Renal cortex interstitium (tissue), 11 donors: ENCODE measurements around the gene SYNM. TPM values are rescaled to one million over a fixed set of nuclear protein-coding genes. Genes with fewer than 3 reads are reported as not detected.

Source experiments
- DNase-seq, 11 donors: peaks; one replicate each; pipeline ENCODE4 v3.0.0-alpha.2; 2013; ENCODE audit warnings: low read depth in 9 of 11, low spot score in 4 of 11; ENCODE audit errors: extremely low read depth in 1 of 11
- polyA plus RNA-seq, 3 donors: library from polyadenylated mRNA; unstranded; fragments of 120-200 nt; gene quantifications; one replicate each; pipeline ENCODE4 v1.2.1, GENCODE V29; 2013; ENCODE audit not compliant: insufficient read length in 3 of 3

SYNM gene
- polyA plus RNA-seq, 3 donors = 1.8 to 2.2 (median 1.9) TPM

GRCh38 chr15:99130765-99131440 is 26.0 kb downstream of the SYNM start:
- DNase-seq = no peak

DNA sequence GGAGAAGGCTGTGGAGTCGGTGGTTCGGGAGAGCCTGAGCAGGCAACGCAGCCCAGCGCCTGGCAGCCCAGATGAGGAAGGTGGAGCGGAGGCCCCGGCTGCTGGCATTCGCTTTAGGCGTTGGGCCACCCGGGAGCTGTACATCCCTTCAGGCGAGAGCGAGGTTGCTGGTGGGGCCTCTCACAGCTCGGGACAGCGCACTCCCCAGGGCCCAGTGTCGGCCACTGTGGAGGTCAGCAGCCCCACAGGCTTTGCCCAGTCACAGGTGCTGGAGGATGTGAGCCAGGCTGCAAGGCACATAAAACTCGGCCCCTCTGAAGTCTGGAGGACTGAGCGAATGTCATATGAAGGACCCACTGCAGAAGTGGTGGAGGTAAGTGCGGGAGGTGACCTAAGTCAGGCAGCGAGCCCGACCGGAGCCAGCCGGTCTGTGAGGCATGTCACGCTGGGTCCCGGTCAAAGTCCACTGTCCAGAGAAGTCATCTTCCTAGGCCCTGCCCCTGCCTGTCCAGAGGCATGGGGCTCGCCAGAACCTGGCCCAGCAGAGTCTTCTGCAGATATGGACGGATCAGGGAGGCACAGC is 26.7 kb downstream of the SYNM start:
- DNase-seq = no peak

GRCh38 chr15:99132122-99132521 is 27.2 kb downstream of the SYNM start:
- DNase-seq = no peak

GRCh38 chr15:99132634-99133287 is 27.9 kb downstream of the SYNM start:
- no peak for DNase-seq

- DNase-seq = no peak
Measured at GRCh38 chr15:99134317-99134821, 29.5 kb downstream of the SYNM start.

DNA sequence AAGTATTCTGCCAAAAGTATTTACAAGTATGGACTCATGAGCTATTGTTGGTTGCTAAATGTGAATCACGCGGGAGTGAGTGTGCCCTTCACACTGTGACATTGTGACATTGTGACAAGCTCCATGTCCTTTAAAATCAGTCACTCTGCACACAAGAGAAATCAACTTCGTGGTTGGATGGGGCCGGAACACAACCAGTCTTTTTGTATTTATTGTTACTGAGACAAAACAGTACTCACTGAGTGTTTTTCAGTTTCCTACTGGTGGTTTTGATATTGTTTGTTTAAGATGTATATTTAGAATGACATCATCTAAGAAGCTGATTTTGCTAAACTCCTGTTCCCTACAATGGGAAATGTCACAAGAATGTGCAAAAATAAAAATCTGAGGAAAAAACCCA is 30.3 kb downstream of the SYNM start:
- no peak for DNase-seq

GRCh38 chr15:99137111-99137546 is 32.2 kb downstream of the SYNM start:
- no peak for DNase-seq

GRCh38 chr15:99137877-99138276 is 33.0 kb downstream of the SYNM start:
- no peak for DNase-seq

GRCh38 chr15:99138491-99138982 is 33.7 kb downstream of the SYNM start:
- no peak for DNase-seq

- no peak for DNase-seq
Measured at GRCh38 chr15:99139276-99139675, 34.4 kb downstream of the SYNM start.

GRCh38 chr15:99140590-99140989 is 35.7 kb downstream of the SYNM start:
- no peak for DNase-seq

- DNase-seq = no peak
Measured at GRCh38 chr15:99141943-99142342, 37.1 kb downstream of the SYNM start.

GRCh38 chr15:99142562-99142961 is 37.7 kb downstream of the SYNM start:
- no peak for DNase-seq

DNA sequence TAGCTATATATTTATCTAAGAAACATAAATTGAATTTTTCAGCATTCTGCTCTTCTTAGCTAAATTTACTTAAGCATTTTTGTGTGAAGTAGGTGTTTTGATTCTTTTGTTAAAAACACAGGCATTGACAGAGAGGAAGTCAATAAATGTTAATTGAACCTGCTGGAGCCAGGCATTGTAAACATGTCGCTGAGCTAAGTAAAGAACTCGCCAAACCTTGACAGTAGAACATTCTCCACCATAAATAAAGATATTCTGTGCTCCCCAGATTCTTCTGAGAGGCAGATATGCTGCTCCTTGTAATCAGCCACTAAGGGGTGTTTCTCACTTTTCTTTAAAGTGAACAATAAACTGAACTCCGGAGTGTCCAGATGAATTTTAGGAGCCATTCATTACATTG is 38.4 kb downstream of the SYNM start:
- no peak for DNase-seq

DNA sequence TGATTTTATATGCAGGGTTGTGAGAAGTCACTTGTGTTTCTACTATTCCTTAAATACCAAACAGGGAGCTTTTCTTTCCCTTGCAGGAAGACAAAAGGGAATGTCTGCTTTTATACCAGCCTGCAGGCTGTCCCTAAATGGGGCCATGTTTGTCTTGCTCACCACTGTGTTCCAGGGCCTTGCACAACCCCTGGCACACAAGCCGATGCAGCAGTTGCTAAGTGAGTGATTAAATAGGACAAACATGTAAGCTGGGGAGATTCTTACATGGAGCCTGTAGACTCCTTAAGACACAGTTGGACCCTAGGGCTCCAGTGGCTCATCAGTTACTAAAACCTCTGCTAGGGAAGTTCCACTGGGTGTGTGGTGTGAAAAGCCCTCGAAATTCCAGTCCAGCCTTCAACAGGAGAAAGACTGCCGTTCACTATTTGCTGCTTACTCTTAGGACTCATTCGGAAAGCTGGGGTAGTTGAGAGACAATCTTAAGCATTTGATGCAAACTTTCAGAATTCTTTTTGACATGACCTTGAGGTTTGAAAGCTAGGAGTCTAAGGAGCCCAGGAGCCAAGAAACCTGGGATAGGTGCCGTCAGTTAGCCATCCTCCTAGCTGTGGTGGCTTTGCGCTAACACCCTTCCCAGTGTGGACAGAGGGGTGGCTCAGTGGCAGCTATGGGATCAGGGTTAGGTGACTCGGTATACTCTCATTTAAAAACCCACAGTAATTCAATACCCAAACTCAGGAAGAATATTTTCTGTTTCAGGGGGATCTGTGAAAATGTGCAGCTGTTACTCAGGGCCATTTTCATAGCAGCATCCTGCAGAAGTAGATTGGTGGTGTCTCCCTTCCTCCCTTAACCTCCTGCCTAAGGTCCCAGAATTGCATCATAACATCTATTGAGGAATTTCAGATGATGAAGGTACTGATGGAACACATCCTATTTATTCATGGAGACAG is 39.1 kb downstream of the SYNM start:
- DNase-seq = no peak

DNA sequence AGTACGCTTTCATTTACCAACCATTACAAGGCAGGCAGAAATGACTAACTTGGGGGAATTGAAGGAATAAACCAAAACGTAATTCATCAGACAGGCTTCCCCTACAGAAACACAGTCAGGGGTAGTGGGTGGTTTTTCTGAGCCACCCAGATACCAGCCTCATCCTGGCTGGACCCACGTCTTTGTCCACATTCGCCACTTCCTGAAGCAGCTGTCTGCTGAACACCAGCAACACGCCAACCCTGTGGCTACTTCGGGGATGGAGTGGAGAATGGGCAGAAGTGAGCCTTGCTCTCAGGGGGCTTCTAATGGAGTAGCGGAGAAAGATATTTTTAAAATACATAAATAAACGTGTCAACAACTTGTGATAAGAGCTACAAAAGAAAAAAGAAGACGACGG is 40.1 kb downstream of the SYNM start:
- DNase-seq = no peak

DNA sequence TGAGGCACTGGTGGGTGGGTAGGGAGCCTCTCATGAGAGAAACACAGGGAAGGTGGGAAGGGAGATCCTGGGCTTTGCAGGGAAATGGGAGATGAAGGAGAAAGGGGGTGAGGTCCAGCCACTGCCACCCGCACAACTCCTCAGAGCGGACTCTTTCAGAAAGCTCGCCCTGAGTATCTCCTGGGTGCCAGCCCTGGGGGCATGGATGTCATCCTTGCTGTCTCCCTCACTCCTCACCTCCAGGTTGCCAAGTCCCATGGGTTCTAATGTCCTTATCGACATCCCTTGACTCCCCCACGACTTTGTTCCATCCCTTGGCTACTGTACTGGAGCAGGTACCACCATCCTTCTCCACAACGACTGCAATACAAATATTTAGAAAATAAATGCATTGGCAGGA is 40.9 kb downstream of the SYNM start:
- no peak for DNase-seq

- no peak for DNase-seq
Measured at GRCh38 chr15:99146661-99147060, 41.8 kb downstream of the SYNM start.

DNA sequence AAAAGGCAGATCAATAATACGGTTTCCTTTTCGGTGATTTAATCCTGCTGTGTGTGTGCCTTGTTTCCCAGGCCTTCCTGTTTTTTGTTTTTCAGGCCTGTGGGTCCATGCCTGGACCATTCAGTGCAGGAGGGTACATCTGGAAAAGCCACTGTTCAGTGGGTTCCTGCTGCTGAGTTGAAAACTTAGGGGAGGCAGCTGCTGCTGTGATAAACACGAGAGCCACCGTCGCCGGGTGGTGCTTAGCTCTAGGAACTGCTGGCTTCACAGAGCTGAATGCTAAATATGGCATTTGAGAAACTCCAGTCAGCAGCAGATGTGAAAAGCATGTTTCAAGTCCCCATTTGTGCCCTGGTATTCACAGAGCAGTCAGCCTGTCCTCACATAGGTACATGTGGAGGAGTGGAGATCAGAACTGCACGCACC is 44.0 kb downstream of the SYNM start:
- DNase-seq = no peak
